ENCODE measurements around the gene DUSP18. TPM values are rescaled to one million over a fixed set of nuclear protein-coding genes. Genes with fewer than 3 reads are reported as not detected.

DUSP18 gene
- total RNA-seq, 1 donor, result 14.1 TPM

GRCh38 chr22:30694171-30694639 is 26.5 kb upstream of the DUSP18 start:
- Histone ChIP-seq H3K4me3 (ENCODE audit: insufficient read depth, low read length) (peak overlapping the region; percentile 79), H3K27ac (ENCODE audit: low read depth, low read length) (no peak overlapping the region), H3K9me3 (ENCODE audit: low read depth, low read length) (no peaks in the 10 kb centered on the region), H3K4me2 (ENCODE audit: insufficient read depth, low read length) (peak overlapping the region; percentile 85), H2AFZ (ENCODE audit: low read length) (peak overlapping the region; percentile 88), H3K27me3 (ENCODE audit: insufficient read depth, low read length) (no peaks in the 10 kb centered on the region), H3K36me3 (ENCODE audit: insufficient read depth, low read length) (no peaks in the 10 kb centered on the region), H3K4me1 (ENCODE audit: insufficient read depth, low read length) (peaks cover 11% of the 10 kb centered on the region), H3K79me2 (ENCODE audit: insufficient read depth, low read length) (no peaks in the 10 kb centered on the region), H4K20me1 (ENCODE audit: insufficient read depth, low read length) (no peaks in the 10 kb centered on the region)
- TF ChIP-seq CTCF (IDR thresholded peaks at IDR 0.05; ENCODE audit: extremely low read depth, low read depth, low read length), result no peak
- peak; percentile 87 for DNase-seq (ENCODE audit: insufficient read length, low spot score, missing footprints)

GRCh38 chr22:30691204-30691603 is 23.5 kb upstream of the DUSP18 start:
- TF ChIP-seq CTCF (IDR thresholded peaks at IDR 0.05; ENCODE audit: extremely low read depth, low read depth, low read length), result no peak
- H3K4me1 ChIP-seq (ENCODE audit: insufficient read depth, low read length), result peaks cover 11% of the 10 kb centered on the region
- no peaks in the 10 kb centered on the region for H3K9me3 ChIP-seq (ENCODE audit: low read depth, low read length)
- H4K20me1 ChIP-seq (ENCODE audit: insufficient read depth, low read length), result no peaks in the 10 kb centered on the region
- no peak overlapping the region for H3K4me3 ChIP-seq (ENCODE audit: insufficient read depth, low read length)
- H3K27me3 ChIP-seq (ENCODE audit: insufficient read depth, low read length), result no peaks in the 10 kb centered on the region
- no peak for DNase-seq (ENCODE audit: insufficient read length, low spot score, missing footprints)
- no peak overlapping the region for H3K4me2 ChIP-seq (ENCODE audit: insufficient read depth, low read length)
- no peaks in the 10 kb centered on the region for H3K79me2 ChIP-seq (ENCODE audit: insufficient read depth, low read length)
- no peak overlapping the region for H3K27ac ChIP-seq (ENCODE audit: low read depth, low read length)
- no peak overlapping the region for H2AFZ ChIP-seq (ENCODE audit: low read length)
- no peaks in the 10 kb centered on the region for H3K36me3 ChIP-seq (ENCODE audit: insufficient read depth, low read length)

- DNase-seq (ENCODE audit: insufficient read length, low spot score, missing footprints), result no peak
- no peaks in the 10 kb centered on the region for H3K9me3 ChIP-seq (ENCODE audit: low read depth, low read length)
- H3K4me2 ChIP-seq (ENCODE audit: insufficient read depth, low read length), result no peak overlapping the region
- no peaks in the 10 kb centered on the region for H3K36me3 ChIP-seq (ENCODE audit: insufficient read depth, low read length)
- no peak overlapping the region for H3K27ac ChIP-seq (ENCODE audit: low read depth, low read length)
- H3K27me3 ChIP-seq (ENCODE audit: insufficient read depth, low read length), result no peaks in the 10 kb centered on the region
- no peaks in the 10 kb centered on the region for H3K79me2 ChIP-seq (ENCODE audit: insufficient read depth, low read length)
- no peak overlapping the region for H3K4me3 ChIP-seq (ENCODE audit: insufficient read depth, low read length)
- TF ChIP-seq CTCF (IDR thresholded peaks at IDR 0.05; ENCODE audit: extremely low read depth, low read depth, low read length), result no peak
- H2AFZ ChIP-seq (ENCODE audit: low read length), result no peak overlapping the region
- peaks cover 5% of the 10 kb centered on the region for H3K4me1 ChIP-seq (ENCODE audit: insufficient read depth, low read length)
- no peaks in the 10 kb centered on the region for H4K20me1 ChIP-seq (ENCODE audit: insufficient read depth, low read length)
Observed at GRCh38 chr22:30689622-30690021, 21.9 kb upstream of the DUSP18 start.

- Histone ChIP-seq H3K27me3 (ENCODE audit: insufficient read depth, low read length) (no peaks in the 10 kb centered on the region), H3K36me3 (ENCODE audit: insufficient read depth, low read length) (no peaks in the 10 kb centered on the region), H2AFZ (ENCODE audit: low read length) (no peak overlapping the region), H3K27ac (ENCODE audit: low read depth, low read length) (no peak overlapping the region), H3K9me3 (ENCODE audit: low read depth, low read length) (no peaks in the 10 kb centered on the region), H4K20me1 (ENCODE audit: insufficient read depth, low read length) (no peaks in the 10 kb centered on the region), H3K4me2 (ENCODE audit: insufficient read depth, low read length) (no peak overlapping the region), H3K4me3 (ENCODE audit: insufficient read depth, low read length) (no peak overlapping the region), H3K4me1 (ENCODE audit: insufficient read depth, low read length) (no peaks in the 10 kb centered on the region), H3K79me2 (ENCODE audit: insufficient read depth, low read length) (no peaks in the 10 kb centered on the region)
- no peak for TF ChIP-seq CTCF (IDR thresholded peaks at IDR 0.05; ENCODE audit: extremely low read depth, low read depth, low read length)
- DNase-seq (ENCODE audit: insufficient read length, low spot score, missing footprints), result no peak
Observed at GRCh38 chr22:30687358-30687757, 19.7 kb upstream of the DUSP18 start.
